Measurements from ENCODE around the gene INPP5A. TPM values are rescaled to one million over a fixed set of nuclear protein-coding genes. Genes with fewer than 3 reads are reported as not detected.

The INPP5A gene
- total and polyA plus RNA-seq, 9 of the 15 experiments (the other 6 are each of a cell fraction or from before 2014, with no cell fraction given): 0.66 to 11.6 (median 7.7) TPM

GRCh38 chr10:132523561-132524442, 13.8 kb upstream of the INPP5A start:
- ChIA-PET POLR2A (interaction anchor here (0.9 to 1.2 kb wide), 2 partner anchors 16 to 30 kb away, joined by 4 to 5 read pairs; no protein-coding TSS in a partner anchor), CTCF (ENCODE audit: low intra/inter-chr PET ratio) (no interaction called here)
- Histone ChIP-seq H3K36me3 (ENCODE audit: control insufficient read depth, insufficient read depth, low read length) (no peaks in the 10 kb centered on the region), H3K27me3 (ENCODE audit: control insufficient read depth in 2 of 2, insufficient read depth in 2 of 2, low read length in 2 of 2) (peaks cover 15 to 69% of the 10 kb centered on the region in 2 experiments; a peak in 4 of 5 replicates), H3K9me3 (replicated peaks; ENCODE audit: control insufficient read depth, insufficient read depth, low read depth, low read length) (no peaks in the 10 kb centered on the region), H3K9ac (ENCODE audit: insufficient read depth in 1 of 2, low read depth in 2 of 2, low read length in 2 of 2) (no peak overlapping the region), H3K79me2 (ENCODE audit: control insufficient read depth, insufficient read depth, low read length) (no peaks in the 10 kb centered on the region), H3K4me1 (replicated peaks in 1 of 2; ENCODE audit: control insufficient read depth in 2 of 2, insufficient read depth in 2 of 2, low read length in 2 of 2) (peaks cover 5 to 24% of the 10 kb centered on the region in 2 experiments; a peak in 3 of 5 replicates), H3K9me1 (ENCODE audit: control insufficient read depth, insufficient read depth, low read length) (peaks cover 3% of the 10 kb centered on the region), H3K4me2 (ENCODE audit: insufficient read depth, low read length) (no peak overlapping the region), H2AFZ (ENCODE audit: low read depth, low read length) (no peak overlapping the region), H4K20me1 (replicated peaks; ENCODE audit: control insufficient read depth, insufficient read depth, low read length) (0 out of 2 replicates have a peak, but pooled peaks cover 8% of the 10 kb centered on the region), H3K27ac (ENCODE audit: extremely low read depth, low read depth, low read length) (no peak overlapping the region), H3K4me3 (no peak overlapping the region)
- intact Hi-C loops (cut with micrococcal nuclease): no loop called here
- FAIRE-seq (no peak), DNase-seq (ENCODE audit: extremely low read depth in 1 of 4, low spot score in 3 of 4) (no peak), ATAC-seq (no peak)
- 9% methylated on average over 14 of the region's 15 CpGs for WGBS (ENCODE audit: insufficient coverage, low coverage, missing lambda C conversion rate)
- BruUV-seq (replicated peaks): no TSS peak
- in situ Hi-C loops (cut with MboI): no loop called here
- TF ChIP-seq L3MBTL2 (IDR thresholded peaks at IDR 0.05) (no peak), TCF7L2 (IDR thresholded peaks at IDR 0.05; ENCODE audit: low read depth, low read length) (no peak), THAP7 (CRISPR knock-in tag; IDR thresholded peaks at IDR 0.05) (no peak), TAF15 (IDR thresholded peaks at IDR 0.05; ENCODE audit: low read depth, low read length) (no peak), BCLAF1 (IDR thresholded peaks at IDR 0.05; ENCODE audit: borderline replicate concordance in 1 of 2, control insufficient read depth in 1 of 2, low read depth in 2 of 2, low read length in 1 of 2) (no peak), BDP1 (IDR thresholded peaks at IDR 0.05; ENCODE audit: insufficient read depth, insufficient read length) (no peak), GTF2F1 (IDR thresholded peaks at IDR 0.05; ENCODE audit: low read depth, low read length) (no peak), REST (IDR thresholded peaks at IDR 0.05; ENCODE audit: borderline replicate concordance) (no peak), REST (CRISPR knock-in tag; IDR thresholded peaks at IDR 0.05; ENCODE audit: low read depth) (no peak)

Measured in K562 (cell line).